ENCODE measurements around the gene EMILIN1. TPM values are rescaled to one million over a fixed set of nuclear protein-coding genes. Genes with fewer than 3 reads are reported as not detected.

Gene EMILIN1
- polyA plus RNA-seq, 4 donors = 61.5 to 121 (median 86.3) TPM

DNA sequence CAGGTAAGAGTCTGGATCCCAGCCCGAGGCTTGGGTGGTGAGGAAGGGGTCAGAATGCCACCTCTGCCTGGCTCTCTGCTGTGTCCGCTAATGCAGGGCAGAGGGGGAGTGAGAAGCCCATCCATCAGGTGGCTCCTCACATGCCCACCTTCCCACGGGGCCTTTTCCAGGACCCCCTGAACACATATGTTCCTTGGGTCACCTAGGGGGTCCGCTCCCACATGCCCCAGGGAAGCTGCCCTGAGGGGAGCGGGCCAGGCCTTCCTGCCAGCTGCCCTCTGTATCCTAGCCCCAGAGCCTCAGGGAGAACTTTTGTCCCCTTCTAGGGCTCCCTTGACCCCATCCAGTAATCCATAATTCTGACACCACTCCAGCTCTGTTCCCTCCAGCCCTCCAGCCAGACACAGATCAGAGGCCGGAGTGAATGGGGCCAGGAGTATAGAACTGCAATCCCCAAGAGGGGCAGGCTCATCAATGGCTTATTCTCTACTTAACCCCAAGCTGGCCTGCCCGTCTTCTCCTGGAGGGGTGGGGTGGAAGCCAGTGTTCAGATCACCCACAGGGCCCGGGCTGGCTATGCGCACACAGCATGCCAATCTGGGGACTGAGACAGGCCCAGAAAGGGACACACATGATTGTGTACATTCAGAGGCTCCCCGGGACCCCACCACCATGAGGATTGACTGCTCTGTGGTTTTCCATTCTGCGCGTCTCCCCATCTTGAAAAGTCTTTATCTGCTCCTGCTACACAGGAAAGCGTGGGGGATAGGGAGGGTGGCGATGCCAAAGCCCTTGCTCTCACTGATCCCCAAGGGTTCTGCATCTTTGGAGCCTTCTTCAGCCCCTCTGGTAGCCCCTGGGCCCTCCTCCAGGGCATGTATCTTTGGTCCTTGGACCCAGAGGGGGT, 1.1 kb downstream of the EMILIN1 start:
- DNase-seq (ENCODE audit: low read depth in 4 of 4, low spot score in 3 of 4) = no peak

DNA sequence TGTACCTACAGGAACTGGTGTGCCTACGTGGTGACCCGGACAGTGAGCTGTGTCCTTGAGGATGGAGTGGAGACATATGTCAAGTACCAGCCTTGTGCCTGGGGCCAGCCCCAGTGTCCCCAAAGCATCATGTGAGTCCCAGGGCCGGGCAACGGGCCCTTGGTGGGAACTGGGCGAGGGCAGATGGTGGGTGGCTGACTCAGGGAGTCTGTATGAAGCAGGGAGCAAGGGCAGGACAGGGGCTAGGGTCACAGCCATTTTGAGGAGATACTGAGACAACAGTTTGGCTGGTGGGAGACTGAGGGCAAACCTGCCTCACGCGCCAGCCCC, 1.7 kb downstream of the EMILIN1 start:
- DNase-seq (ENCODE audit: low read depth in 4 of 4, low spot score in 3 of 4) = no peak

DNA sequence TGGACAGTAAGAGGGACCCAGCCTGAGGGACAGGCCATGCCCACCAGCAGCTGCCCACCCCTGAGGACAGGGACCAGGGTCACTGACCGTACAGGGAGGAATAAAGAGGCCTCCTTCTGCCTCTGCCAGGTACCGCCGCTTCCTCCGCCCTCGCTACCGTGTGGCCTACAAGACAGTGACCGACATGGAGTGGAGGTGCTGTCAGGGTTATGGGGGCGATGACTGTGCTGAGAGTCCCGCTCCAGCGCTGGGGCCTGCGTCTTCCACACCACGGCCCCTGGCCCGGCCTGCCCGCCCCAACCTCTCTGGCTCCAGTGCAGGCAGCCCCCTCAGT, 2.2 kb downstream of the EMILIN1 start:
- DNase-seq (ENCODE audit: low read depth in 4 of 4, low spot score in 3 of 4) = no peak

DNA sequence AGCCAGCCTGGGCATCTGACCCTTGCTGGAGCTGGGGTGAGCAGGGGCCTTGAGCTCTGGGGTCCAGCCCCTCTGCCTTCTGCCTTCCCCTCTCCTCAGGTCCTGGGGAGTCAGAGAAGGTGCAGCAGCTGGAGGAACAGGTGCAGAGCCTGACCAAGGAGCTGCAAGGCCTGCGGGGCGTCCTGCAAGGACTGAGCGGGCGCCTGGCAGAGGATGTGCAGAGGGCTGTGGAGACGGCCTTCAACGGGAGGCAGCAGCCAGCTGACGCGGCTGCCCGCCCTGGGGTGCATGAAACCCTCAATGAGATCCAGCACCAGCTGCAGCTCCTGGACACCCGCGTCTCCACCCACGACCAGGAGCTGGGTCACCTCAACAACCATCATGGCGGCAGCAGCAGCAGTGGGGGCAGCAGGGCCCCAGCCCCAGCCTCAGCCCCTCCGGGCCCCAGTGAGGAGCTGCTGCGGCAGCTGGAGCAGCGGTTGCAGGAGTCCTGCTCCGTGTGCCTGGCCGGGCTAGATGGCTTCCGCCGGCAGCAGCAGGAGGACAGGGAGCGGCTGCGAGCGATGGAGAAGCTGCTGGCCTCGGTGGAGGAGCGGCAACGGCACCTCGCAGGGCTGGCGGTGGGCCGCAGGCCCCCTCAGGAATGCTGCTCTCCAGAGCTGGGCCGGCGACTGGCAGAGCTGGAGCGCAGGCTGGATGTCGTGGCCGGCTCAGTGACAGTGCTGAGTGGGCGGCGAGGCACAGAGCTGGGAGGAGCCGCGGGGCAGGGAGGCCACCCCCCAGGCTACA, 3.8 kb downstream of the EMILIN1 start:
- no peak for DNase-seq (ENCODE audit: low read depth in 4 of 4, low spot score in 3 of 4)

DNA sequence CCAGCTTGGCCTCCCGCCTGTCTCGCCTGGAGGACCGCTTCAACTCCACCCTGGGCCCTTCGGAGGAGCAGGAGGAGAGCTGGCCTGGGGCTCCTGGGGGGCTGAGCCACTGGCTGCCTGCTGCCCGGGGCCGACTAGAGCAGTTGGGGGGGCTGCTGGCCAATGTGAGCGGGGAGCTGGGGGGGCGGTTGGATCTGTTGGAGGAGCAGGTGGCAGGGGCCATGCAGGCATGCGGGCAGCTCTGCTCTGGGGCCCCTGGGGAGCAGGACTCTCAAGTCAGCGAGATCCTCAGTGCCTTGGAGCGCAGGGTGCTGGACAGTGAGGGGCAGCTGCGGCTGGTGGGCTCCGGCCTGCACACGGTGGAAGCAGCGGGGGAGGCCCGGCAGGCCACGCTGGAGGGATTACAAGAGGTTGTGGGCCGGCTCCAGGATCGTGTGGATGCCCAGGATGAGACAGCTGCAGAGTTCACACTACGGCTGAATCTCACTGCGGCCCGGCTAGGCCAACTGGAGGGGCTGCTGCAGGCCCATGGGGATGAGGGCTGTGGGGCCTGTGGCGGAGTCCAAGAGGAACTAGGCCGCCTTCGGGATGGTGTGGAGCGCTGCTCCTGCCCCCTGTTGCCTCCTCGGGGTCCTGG, 4.5 kb downstream of the EMILIN1 start:
- no peak for DNase-seq (ENCODE audit: low read depth in 4 of 4, low spot score in 3 of 4)

DNA sequence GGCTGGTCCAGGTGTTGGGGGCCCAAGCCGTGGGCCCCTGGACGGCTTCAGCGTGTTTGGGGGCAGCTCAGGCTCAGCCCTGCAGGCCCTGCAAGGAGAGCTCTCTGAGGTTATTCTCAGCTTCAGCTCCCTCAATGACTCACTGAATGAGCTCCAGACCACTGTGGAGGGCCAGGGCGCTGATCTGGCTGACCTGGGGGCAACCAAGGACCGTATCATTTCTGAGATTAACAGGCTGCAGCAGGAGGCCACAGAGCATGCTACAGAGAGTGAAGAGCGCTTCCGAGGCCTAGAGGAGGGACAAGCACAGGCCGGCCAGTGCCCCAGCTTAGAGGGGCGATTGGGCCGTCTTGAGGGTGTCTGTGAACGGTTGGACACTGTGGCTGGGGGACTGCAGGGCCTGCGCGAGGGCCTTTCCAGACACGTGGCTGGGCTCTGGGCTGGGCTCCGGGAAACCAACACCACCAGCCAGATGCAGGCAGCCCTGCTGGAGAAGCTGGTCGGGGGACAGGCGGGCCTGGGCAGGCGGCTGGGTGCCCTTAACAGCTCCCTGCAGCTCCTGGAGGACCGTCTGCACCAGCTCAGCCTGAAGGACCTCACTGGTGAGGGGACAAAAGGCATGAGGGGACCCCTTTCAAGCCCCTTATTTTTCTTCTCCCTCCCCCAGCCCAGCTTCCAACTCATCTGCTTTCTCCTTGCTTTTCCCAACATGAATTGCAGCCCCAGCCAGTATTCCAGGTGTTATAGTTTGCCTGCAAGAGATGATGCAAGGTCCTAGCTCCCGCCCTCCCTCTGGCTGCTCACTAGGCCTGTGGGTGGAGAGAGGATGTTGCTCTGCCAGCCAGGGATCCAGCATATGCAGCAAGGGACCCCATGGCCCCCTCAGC, 5.2 kb downstream of the EMILIN1 start:
- no peak for DNase-seq (ENCODE audit: low read depth in 4 of 4, low spot score in 3 of 4)

DNA sequence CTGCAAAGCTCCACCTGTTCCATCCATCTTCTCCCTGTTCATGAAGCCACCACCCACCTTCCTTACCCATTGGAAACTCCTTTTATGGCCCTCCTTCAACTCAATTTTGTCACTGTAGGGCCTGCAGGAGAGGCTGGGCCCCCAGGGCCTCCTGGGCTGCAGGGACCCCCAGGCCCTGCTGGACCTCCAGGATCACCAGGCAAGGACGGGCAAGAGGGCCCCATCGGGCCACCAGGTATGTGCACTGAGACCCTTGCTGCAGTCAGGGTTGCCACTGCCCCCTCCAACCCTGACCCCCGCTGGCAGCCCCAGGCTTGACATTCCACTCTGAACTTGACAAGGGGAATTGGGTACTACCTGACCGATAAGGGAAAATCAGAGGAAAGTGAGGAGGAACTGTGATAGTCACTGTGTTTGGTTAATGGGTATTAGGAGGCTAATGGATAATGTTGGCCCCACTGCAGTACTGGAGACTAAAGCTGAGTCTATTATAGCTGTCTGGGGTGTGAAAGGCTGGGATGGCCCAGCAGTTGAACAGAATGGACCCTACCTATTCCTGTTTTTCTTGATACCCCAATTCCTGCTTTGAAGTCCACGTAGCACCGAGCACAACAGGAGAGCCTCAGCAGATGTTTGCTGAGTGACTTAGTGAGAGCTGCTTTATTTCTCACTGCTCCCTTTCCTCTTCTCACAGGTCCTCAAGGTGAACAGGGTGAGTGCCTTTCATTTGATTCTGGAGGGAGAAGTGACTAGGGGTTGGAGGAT, 6.1 kb downstream of the EMILIN1 start:
- DNase-seq (ENCODE audit: low read depth in 4 of 4, low spot score in 3 of 4) = no peak

DNA sequence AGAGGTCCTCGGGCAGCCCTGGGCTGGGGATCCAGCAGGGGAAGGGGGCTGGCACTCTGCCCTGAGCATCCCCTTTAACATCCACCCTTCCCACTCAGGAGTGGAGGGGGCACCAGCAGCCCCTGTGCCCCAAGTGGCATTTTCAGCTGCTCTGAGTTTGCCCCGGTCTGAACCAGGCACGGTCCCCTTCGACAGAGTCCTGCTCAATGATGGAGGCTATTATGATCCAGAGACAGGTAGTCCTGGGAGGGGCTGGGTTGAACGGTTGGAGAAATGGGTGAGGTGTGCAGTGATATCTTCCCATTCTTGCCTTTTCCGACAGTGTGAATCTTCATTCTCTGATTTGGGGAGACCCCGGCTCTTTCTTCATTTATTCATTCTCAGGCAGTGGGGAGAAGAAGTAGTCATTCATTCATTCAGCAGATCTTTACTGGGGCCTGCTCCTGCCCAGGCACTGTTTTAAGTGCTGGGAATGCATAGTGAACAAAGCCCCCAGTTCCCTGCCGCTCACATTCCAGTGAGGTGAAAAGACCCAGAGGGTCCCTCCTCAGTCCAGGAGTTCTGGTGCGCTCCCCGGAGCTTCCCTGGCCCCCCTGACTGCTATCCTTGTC, 6.8 kb downstream of the EMILIN1 start:
- DNase-seq (ENCODE audit: low read depth in 4 of 4, low spot score in 3 of 4) = no peak

DNA sequence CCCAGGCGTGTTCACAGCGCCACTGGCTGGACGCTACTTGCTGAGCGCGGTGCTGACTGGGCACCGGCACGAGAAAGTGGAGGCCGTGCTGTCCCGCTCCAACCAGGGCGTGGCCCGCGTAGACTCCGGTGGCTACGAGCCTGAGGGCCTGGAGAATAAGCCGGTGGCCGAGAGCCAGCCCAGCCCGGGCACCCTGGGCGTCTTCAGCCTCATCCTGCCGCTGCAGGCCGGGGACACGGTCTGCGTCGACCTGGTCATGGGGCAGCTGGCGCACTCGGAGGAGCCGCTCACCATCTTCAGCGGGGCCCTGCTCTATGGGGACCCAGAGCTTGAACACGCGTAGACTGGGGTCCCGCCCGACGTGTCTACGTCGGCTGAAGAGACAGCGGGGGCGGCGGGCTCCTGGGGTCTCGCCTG, 7.3 kb downstream of the EMILIN1 start:
- peak in 1 of 4 donors; percentile 53 for DNase-seq (ENCODE audit: low read depth in 4 of 4, low spot score in 3 of 4)

DNA sequence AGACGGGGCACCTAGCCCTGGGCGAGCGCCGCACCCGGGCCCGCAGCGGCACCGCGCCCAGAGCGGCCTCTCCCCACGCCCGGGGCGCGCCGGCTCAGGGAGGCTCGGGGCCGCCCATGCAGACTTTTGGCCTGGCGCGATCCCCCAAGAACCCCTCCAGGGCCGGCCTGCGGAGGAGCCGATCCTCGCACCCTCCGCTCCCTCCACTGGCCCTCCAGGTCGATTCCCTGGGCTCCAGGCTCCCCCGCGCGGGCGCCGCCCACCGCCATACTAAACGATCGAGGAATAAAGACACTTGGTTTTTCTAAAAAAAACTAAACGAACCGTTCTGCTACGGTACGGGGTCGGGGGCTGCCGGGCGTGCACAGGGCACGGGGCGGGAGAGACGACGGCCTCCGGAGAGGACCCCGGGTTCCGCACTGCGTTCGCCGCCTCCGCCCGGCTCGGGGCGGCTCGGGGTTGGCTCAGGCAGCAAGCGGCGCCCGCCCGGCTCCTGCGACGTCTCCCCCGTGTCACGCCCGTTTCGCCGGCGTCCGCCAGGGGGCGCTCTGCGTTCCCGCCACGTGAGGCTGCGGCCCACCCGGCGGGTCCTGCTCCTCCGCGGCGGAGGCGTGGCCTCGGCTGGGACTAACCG, 7.8 kb downstream of the EMILIN1 start:
- peak; percentile 88 to 93 (median 88) for DNase-seq (ENCODE audit: low read depth in 4 of 4, low spot score in 3 of 4)

DNA sequence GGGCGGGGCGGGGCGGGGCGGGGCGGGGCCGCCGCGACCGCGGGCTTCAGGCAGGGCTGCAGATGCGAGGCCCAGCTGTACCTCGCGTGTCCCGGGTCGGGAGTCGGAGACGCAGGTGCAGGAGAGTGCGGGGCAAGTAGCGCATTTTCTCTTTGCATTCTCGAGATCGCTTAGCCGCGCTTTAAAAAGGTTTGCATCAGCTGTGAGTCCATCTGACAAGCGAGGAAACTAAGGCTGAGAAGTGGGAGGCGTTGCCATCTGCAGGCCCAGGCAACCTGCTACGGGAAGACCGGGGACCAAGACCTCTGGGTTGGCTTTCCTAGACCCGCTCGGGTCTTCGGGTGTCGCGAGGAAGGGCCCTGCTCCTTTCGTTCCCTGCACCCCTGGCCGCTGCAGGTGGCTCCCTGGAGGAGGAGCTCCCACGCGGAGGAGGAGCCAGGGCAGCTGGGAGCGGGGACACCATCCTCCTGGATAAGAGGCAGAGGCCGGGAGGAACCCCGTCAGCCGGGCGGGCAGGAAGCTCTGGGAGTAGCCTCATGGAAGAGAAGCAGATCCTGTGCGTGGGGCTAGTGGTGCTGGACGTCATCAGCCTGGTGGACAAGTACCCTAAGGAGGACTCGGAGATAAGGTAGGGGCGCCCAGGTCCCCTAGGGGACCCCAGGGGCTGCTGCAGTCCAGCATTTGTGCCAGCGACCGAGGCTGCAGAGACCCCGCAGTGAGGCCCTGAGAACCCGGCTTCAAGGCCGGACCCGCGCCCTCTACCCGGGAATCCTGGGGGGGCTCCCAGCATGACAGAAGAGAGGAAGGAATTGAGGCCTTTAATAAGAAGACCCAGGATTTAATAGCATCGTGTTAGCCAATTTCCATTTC, 8.5 kb downstream of the EMILIN1 start, which contains the start of gene KHK:
TSS of gene KHK (plus strand) at position 49 of the 870 bp plus-strand sequence. CDS start at position 537, 488 bp downstream.
- DNase-seq (ENCODE audit: low read depth in 4 of 4, low spot score in 3 of 4) = no peak

DNA sequence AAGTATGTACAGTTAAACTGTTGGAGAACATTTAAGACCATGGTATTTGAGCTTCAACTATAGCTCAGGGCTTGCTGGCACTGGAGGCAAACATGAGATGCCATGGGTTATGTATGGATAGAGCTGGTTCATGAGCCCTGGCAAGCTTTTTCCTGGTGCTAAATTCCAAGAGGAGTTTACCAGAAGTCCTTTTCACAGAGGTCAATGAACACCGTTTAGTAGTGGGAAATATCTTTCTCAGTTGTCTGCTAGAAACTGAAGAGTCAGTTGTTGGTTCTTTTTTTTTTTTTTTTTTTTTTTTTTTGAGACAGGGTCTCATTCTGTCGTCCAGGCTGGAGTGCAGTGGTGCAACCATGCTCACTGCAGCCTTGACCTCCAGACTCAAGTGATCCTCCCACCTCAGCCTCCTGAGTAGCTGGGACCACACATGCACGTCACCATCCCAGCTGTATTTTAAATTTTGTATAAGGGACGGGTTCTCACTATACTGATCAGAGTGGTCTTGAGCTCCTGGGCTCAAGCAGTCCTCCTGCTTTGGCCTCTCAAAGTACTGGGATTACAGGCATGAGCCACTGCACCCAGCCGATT, 9.5 kb downstream of the EMILIN1 start:
- DNase-seq (ENCODE audit: low read depth in 4 of 4, low spot score in 3 of 4) = no peak

DNA sequence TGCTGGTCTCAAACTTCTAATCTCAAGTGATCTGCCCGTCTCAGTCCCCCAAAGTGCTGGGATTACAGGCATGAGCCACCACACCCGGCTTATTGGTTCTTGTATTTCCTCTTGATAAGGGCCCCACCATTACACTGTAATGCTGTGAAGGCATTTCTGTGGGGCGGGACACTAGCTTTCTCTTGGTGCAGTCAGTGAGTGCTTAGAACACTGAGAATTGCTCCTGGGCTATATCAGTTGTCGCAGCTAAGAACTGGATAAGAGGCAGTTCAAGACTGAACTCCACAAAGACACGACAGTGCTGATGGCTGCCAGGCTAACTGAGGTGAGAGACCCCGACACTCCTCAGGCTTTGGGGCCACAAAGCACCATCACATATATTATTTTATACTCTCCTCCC, 10.2 kb downstream of the EMILIN1 start:
- DNase-seq (ENCODE audit: low read depth in 4 of 4, low spot score in 3 of 4) = no peak

DNA sequence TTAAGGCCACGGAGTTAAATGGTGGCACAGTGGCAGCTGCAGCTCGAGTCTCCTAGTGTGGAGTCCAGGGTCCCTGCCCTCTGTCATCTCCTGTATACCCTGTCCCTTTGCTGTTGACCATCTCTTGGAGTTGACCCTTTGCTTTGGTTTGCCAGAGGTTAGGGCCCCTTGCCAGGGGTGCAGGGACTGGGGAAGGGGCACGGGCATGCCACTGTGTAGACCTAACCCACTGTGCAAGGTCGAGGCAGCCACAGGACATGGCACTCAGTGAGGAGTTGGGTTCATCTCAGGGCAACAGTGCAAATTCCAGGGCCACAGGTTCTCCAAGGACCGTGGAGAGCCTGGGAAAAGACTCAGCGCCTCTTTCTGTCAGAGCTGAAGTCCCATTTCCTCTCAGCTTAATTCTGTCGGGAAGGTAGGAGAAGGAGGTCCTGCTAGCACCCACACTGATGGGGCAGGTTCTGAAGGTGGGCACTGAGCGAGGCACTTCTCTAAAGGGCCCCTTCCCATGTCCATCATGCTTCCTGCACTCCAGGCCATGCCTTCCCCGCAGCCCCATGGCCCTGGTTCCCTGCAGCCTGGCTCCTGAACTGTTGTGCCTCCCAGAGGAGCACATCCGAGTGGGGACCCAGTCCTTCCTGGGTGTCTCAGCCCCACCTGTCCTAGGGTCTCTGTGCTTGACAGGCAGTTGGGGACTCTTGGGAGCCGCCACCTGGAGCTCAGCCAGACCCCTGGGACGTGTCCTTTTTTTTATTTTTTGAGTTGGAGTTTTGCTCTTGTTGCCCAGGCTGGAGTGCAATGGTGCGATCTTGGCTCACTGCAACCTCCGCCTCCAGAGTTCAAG, 10.9 kb downstream of the EMILIN1 start:
- no peak for DNase-seq (ENCODE audit: low read depth in 4 of 4, low spot score in 3 of 4)

DNA sequence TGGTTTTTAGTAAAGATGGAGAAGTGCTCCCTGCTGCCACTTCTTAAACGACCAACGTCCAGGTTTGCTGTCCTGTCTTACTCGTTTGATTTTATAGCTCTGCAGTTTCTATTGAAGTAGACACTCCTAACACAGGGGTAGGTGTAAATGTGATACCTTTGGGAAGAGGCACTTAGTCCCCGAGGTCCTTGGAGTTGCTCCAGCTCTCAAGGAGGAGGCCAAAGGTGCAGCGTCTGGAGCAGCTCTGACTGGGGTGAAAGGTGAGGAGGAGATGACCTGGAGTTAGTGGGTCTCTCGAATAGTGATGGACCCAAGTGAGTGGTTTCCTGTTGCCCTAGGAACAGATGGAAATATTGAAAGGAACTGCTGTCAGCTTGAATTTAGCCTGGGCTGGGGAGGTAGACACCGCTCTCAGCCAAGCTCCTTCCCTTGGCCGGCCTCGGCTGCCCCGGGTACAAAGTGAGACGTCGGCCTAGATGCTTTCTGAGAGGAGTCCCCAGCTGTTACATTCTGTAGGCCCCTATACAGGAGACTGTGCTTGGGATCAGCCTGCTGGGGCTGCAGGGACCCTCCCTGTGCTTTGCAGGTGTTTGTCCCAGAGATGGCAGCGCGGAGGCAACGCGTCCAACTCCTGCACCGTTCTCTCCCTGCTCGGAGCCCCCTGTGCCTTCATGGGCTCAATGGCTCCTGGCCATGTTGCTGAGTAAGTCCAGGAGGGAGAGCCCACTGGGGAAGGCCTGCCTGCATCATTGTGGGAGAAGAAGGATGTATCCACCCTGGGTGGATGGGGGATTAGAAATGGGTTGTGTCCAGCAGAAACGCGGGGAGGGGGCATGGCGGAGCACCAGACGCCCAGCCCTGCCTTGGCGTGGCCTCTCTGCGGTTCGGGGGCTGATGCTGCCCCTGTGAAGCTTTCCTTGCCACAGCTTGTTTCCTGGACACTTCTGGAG, 13.6 kb downstream of the EMILIN1 start:
- no peak for DNase-seq (ENCODE audit: low read depth in 4 of 4, low spot score in 3 of 4)
